Measurements from ENCODE around the gene ANO2. TPM values are rescaled to one million over a fixed set of nuclear protein-coding genes. Genes with fewer than 3 reads are reported as not detected.

The ANO2 gene
- total RNA-seq, 2 donors from 2014 or later: 1.8 to 2.6 TPM

DNA sequence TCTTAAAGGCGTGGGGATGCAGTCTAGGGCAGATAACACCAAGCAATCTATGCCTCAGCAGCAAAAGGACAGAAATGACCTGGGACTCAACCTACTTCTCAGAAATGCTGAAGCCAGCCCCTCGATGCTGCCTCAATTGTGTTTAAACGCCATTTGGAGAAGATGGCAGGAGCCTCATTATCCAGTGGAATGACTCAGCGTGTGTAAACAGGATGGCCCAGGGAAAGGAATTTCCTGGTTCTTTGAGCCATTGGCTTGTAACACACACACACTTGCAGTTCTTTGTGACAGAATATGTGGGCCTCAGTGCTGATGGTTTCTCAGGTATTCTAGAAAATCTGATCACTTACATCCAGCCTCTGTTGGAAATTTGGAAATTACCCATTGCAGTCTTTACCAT, 358.9 kb downstream of the ANO2 start:
- ATAC-seq (peak; percentile 89), DNase-seq (no peak)
- intact Hi-C loops (cut with DNase I, micrococcal nuclease): no loop called here

DNA sequence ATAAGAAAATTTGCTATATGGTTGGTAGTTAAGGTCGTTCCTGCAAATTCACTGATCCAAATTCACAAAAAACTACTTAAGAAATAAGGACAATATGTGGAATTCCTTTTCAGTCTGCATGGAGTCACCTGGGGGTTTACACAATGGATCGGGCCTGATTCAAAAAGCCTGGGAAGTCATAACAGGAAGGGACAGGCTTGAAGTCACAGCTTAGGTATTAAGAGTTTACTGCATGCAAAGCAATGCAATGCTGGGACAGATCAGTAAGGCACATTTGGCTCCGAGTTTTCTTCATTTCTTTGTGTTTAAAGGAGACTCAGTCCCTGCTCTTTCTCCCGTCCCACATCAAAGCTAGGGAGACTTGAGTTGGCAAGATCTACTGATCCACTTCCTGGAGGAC, 359.9 kb downstream of the ANO2 start:
- ATAC-seq (no peak), DNase-seq (no peak)
- intact Hi-C loops (cut with DNase I, micrococcal nuclease): no loop called here

DNA sequence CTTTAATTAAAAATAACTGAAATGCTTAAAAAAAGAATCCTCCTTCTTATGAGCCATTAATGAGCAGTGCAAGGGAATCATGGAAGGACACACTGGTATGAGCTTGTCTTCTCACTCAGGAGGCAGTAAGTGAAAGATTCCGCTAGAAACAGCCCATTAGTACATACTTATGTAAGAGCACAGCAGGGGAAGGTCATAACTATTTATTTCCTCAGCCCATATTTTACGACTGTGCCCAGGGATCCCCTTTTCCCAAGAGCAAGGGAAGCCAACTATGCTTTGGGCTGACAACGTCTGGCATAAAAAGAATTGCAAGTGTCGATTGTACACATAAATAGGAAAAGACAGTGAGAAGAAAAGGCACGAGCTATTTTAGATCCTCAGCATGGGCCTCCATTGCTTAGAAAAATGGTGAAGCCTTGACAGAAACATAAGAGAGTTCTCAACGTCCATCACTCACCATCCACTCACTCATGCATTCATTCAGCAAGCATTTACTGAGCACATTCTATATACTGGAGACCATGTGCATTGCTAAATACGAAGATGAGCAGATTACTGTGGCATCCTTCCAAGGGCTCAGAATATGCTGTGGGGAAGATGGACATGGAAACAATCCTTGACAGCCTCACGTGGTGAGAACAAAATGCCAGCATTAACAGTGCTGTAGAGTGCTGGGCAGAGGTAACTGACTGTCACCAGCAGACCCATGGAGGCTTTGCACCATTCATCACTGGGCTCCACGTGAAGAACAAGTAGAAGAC, 360.5 kb downstream of the ANO2 start:
- intact Hi-C loops (cut with DNase I, micrococcal nuclease): no loop called here
- ATAC-seq (no peak), DNase-seq (no peak)

DNA sequence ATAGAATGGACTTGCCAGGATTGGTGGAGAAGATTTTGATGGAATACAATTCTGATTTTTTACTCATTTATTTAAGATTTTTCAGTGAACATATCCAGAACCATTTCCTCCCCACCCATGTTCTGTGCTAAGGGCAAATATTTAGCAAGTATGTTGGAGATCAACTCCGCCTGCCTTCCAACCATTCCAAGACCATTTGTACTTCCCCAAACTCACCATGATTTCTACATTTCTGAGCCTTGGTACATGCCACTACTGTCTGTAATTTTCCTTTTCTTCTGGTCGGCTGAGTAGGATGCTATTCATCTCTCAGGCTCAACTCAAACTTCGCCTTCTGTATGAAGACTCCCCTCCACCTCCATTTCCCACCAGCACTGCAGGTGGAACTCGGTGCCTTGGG, 362.5 kb downstream of the ANO2 start:
- intact Hi-C loops (cut with DNase I, micrococcal nuclease): no loop called here
- DNase-seq: no peak

DNA sequence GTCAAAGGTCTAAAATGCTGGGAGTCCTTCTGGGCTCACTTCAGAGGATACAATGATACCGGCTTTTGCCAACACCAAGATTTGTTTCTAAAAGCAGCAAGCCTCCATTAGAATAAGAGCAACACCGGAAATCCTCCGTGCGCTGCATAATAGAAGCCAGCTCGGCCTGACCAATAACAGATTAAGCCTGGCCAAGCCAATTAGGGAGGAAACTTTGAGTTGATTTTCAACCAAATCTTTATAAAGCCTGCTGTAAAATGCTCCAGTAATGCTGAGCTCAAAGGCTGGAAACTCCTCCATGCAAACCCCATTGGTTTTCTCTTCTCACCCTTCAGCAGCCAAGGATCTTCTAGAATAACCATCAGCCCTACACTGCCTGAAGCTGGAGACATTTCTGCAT, 363.0 kb downstream of the ANO2 start:
- DNase-seq (no peak), ATAC-seq (no peak)
- intact Hi-C loops (cut with DNase I, micrococcal nuclease): no loop called here

More for the DNA sequence above, 362.5 kb downstream of the ANO2 start:
- ATAC-seq: no peak

DNA sequence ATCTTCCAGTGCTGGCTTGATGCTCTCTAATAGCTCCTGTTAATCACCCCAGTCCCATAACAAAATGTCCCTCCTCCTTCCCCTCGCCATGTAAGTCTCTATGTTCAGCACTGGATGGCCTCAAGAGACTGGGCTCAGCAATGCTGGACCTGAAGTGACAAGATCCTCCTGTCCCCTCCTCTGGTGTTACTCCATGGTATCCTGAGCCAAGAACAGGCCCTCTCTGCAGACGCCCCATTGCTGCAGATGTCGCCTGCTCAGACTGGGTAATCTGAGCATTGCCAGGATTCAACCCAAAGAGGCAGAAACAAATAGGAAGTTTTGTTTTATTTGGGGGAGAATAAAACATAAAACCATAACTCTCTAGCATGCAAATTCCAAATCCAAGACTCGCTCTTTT, 363.4 kb downstream of the ANO2 start:
- intact Hi-C loops (cut with DNase I, micrococcal nuclease): no loop called here
- DNase-seq: no peak

DNA sequence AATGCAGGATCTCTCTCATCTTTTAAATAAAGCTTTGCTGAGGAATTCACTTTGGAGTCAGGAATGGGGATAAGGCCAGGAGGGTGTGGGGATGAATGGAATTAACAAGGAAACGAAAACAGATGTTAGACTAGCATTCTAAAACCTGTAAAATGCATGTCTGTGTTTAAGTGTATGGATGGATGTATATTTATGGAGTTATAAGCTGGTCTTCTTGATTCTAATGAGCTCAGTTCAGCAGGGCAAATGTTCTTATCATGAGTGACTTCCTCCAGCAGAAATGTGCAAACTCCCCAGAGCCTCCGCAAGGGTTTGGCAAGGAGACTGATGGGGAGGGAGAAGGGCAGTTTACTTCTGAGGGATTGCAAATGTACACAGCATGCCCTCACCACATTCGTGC, 364.0 kb downstream of the ANO2 start:
- intact Hi-C loops (cut with DNase I, micrococcal nuclease): no loop called here
- ATAC-seq (no peak), DNase-seq (no peak)

More for the DNA sequence above, 363.4 kb downstream of the ANO2 start:
- ATAC-seq: no peak

DNA sequence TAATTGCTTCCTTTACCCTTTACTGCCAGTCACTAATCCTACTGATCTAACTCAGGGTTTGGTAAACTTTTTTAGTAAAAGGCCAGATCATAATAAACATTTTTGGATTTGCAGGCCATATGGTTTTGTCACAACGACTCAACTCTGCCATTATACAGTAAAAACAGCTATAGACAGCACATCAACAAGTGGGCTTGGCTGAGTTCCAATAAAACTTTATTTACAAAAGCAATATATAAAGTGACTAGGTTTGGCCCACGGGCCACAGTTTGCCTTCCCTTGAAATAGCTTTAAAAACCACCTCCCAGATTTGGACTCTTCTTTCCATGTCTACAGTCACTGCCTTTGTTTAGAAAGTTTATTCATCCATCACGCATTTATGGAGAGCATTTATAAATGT, 366.3 kb downstream of the ANO2 start:
- no peak for ATAC-seq
- DNase-seq: no peak
- intact Hi-C loops (cut with DNase I, micrococcal nuclease): no loop called here

DNA sequence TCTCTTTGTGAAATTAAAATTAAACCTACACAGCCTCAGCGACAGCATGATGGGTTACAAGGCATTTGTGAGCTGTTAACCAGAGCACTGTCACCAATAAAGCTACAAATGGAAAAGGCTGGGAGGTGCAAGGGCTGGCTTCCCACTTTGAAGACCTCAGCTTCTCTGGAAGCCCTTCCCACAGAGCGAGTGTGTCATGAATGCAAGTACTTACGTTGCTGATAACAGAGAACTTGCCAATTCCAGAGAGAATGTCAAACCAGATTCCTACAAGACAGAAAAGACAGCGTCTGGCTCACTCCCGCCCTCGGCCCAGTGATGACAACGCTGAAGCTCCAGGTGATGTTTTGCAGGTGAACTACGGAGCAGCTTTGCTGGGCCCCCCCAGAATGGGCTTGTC, 367.3 kb downstream of the ANO2 start:
- no peak for DNase-seq
- no peak for ATAC-seq
- intact Hi-C loops (cut with DNase I, micrococcal nuclease): no loop called here

DNA sequence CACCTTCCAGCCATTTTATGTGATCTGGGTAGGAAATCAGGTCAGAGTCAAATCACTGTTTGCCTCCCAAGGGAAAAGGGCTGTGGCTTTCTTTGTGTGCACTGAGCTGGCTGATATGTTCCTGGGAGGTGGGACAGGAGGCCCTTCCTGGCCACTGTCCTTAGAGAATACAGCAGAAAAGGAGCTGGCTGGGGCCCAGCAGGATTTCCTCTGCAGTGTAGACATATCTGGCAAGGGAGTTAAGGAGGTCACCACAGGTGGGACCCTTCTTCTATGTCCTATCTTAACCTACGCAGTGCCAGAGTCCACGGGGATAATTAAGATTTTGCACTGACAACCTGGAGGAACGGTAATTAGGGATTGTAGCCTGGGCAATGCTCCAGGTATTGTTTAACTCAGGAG, 367.8 kb downstream of the ANO2 start:
- peak; percentile 81 for ATAC-seq
- intact Hi-C loops (cut with DNase I, micrococcal nuclease): no loop called here
- DNase-seq: peak; percentile 16 to 46

DNA sequence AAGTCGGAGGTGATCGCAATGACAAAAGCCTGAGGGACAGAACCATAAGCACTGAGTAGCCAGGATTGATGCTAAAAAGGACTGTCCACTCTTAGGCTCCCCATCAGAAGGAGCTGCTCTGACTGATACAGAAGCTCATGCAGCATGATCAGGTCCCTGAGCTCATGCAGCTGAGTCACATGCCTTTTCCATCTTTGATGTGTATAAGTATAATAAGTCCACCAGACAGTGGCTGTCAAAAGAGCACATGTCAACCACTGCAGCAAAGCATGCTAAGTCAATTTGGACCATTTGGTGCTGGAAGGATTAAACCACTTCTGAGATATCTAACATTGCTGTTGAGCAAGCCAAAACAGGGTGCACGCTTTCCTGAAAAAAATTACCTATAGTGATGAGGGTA, 369.1 kb downstream of the ANO2 start:
- ATAC-seq (no peak), DNase-seq (no peak)
- intact Hi-C loops (cut with DNase I, micrococcal nuclease): no loop called here

DNA sequence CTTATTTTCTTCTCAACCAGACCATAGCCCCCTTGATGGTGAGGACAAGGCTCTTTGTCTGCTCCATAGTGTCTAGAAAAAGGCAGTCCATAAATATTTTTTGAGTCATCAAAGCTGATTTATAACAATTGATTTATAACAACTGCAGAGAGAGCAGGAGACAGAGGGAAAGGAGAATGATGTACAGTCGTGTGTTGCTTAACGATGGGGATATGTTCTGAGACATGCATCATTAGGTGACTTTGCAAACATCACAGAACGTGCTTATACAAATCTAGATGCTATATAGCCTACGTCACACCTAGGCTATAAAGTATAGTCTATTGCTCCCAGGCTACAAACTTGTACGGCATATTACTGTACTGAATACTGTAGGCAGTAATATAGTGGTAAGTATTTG, 369.8 kb downstream of the ANO2 start:
- peak; percentile 22 for ATAC-seq
- DNase-seq: no peak
- intact Hi-C loops (cut with DNase I, micrococcal nuclease): no loop called here

DNA sequence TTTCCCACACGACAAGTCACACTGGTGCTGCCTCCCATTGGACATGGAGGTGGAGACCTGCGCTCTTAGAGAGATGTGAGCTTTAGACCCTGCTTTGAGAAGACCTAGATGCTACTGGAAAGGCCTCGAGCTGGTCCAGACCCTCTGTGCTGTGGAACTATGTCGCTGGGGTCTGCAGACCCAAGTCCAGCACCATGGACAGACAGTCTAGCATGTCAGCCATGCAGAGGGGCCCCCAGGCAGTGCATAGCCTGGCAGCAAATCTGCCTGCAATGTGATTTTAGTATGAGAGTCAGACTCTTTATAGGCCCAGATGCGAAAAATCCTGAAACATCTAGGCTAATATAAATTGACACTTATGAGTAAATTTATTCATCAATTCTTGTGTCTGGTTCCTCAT, 371.7 kb downstream of the ANO2 start:
- intact Hi-C loops (cut with DNase I, micrococcal nuclease): no loop called here
- DNase-seq (no peak), ATAC-seq (no peak)

DNA sequence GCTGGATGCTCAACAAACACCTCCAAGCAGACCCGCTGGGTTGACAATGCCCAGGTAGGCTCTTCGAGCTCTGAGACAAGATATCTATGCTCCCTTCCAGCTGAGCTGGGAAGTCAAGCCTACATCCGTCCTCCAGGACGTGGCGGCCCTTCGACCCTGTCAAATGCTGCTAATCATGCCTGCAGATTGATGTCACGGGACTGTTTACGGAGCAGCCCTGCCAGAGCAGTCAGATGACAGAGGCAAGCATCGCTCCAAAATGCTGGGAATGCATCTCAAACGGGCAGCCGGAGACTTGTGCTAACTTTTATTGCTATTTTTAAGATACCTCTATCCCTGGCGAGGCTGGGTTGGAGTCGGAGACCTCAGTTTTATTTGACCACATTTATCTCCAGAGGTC, 373.9 kb downstream of the ANO2 start:
- DNase-seq (no peak), ATAC-seq (no peak)
- intact Hi-C loops (cut with DNase I, micrococcal nuclease): no loop called here

DNA sequence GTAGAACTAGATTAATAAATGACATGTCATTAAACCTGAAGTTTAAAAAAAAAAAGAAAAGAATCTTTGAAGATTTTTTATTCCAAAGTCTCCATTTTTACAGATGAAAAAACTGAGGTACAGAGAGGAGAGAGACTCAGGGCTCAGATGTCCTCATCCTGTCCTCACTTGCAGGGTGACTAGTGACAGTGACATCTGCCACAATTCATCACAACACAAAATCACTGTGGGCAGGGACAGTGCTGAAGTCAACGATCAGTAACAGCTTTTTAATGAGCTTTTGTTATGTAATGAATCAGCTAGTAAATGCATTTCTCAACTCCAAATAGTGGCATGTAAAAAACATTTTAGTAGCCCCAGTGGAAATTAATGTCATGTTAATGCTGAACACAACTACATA, 374.6 kb downstream of the ANO2 start:
- DNase-seq (no peak), ATAC-seq (no peak)
- intact Hi-C loops (cut with DNase I, micrococcal nuclease): no loop called here

DNA sequence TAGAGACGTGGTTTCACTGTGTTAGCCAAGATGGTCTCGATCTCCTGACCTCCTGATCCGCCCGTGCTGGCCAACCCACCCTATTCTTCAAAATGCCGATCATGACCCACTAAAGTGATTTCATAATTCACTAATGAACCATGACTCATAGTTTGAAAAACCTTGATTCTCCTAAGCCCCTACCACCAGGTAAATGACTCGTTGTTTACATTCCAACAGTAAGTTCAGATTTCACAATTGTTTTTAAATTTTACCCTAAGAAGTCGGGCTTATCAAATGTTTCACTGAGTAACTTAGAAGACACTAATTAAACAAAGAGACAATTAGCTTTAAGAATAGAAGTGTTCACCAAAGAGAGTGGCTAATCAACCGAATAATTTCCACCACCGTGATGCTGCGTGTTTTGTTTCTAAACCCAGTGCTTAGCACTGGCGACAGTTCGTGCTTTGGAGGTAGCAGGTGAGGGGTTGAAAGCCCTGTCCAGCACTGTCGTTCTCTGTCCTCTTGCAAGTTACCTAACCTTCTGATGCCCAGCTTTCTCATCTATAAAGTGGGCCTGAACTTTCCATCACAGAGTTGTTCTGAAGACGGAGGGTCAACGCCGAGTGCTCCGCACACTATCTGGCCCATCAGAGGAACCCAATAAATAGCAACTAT, 376.6 kb downstream of the ANO2 start:
- ATAC-seq: no peak
- no peak for DNase-seq
- intact Hi-C loops (cut with DNase I, micrococcal nuclease): no loop called here

DNA sequence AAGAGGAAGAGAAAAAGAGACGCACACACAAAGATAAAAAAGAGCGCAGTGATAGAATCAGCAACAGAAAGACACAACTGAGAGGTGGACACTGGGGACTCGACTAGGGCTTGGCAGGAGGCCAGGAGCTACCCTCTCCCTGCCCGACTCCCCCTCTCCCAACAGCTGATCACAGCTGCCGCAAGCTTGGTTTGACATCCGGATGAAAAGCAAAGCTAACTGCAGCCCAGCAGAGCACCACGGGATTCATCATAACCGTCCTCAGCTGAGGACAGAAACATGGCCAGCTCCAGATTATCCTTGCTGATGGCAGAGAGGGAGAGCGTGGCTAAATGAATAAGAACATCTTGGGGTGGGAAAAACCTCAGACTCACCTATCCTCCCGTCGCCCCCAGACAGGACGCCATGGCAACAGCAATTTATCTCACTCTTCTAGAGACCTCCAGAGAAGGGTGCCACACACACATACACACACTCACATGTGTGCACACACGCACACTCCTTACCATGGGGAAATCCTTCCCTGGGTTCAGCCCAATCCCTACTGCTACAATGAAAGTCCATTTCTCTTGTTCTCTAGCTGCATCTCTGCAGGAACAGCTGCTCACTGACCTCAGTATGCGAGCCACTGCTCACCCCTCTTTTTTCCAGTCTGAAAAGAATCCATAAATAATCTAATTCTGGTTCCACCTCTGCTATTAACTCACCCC, 377.9 kb downstream of the ANO2 start:
- DNase-seq (peak in 1 of 2 donors; percentile 34), ATAC-seq (no peak)
- intact Hi-C loops (cut with DNase I, micrococcal nuclease): no loop called here

DNA sequence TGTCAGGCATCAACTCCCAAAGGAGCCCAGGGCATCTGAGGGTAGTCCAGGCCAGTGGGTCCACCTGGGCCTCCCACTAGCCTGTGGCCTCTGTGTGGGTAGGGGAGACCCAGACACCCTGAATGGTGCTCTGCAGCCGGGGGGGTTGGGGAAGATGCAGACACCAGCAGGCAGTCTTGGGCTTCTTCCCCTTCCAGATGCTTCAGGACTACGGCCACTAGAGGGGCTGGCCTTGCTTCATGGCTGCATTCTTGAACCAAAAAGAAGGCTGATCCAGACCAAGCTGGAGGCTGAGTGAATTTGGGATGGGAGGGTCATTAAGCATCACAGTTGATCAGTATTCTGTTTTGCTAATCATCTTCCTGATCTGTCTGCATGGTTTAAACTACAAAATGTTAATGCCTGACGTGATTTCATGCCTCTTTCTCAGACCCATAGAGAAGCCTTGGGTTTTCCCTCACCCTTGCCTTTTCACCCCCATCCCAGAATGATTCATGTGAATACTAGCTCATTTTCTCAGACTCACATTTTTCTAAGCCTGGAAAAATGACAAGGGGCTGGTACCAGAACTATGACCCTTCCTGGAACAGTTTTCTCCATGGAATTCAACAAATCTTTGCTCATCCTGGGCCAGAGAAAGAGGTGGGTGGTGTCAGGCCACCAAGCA, 379.0 kb downstream of the ANO2 start:
- intact Hi-C loops (cut with DNase I, micrococcal nuclease): no loop called here
- no peak for ATAC-seq
- no peak for DNase-seq

DNA sequence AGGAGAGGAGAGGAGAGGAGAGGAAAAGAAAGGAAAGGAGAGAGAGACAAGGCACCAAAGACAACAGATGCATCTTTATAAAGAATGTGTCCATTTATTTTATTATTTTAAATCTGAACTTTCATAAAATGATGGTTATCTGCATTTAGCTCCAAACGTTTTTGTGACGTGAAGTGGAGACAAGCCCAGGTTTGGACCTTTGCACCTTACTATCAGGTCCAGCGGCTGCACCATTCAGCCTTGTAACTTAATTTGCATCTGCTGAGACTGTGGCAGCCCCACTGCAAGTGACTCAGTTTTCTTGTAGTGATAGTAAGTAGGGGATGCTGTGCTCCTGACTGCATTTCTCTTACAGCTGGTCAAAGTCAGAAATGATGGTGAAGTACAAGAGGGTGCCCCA, 382.5 kb downstream of the ANO2 start:
- DNase-seq: no peak
- intact Hi-C loops (cut with DNase I, micrococcal nuclease): no loop called here

DNA sequence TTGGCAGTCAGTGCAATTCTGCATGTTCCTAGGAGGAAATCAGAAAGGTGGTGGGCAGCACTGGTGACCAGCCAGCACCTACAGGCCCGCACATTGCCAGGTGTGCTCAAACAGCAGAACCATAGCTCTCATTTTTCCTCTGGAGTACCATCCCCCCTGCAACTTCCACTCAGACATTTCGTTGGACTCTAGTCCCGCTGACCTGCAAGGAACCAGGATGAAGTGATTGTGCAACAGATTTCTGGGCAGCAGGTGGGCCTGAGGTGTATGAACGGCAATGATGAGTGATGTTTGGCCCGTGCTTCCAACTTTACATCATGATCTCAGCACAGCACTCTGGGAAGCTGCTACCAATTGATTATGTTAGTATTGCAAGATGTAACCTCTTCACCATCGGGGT, 383.2 kb downstream of the ANO2 start:
- DNase-seq (no peak), ATAC-seq (no peak)
- intact Hi-C loops (cut with DNase I, micrococcal nuclease): no loop called here

More for the DNA sequence above, 382.5 kb downstream of the ANO2 start:
- ATAC-seq: no peak
